Left kidney (tissue), 2 donors: ENCODE results near the gene RNU6-9. TPM values are rescaled to one million over a fixed set of nuclear protein-coding genes. Genes with fewer than 3 reads are reported as not detected.
"Not testable (repeated sequence)": the region's sequence is repeated elsewhere in the genome, so short reads cannot be mapped to it uniquely, and the experiment has no call there.

Experiments
- DNase-seq: peaks from one replicate; pipeline ENCODE4 v3.0.0-alpha.2; 2013
- polyA plus RNA-seq: library from polyadenylated mRNA; unstranded; fragments of 120-200 nt; gene quantifications from one replicate; pipeline ENCODE4 v1.2.1, GENCODE V29; 2013; ENCODE audit not compliant: insufficient read length

RNU6-9 gene
- polyA plus RNA-seq, 1 donor: not detected

GRCh38 chr19:878751-879561 lies 14.3 kb upstream of the RNU6-9 start:
- DNase-seq: not testable (repeated sequence)

GRCh38 chr19:879711-880438 lies 13.4 kb upstream of the RNU6-9 start:
- DNase-seq: no peak

- no peak for DNase-seq
Measured at GRCh38 chr19:881385-882071, 11.8 kb upstream of the RNU6-9 start.

- DNase-seq: no peak
Measured at GRCh38 chr19:882871-883497, 10.3 kb upstream of the RNU6-9 start.

- no peak for DNase-seq
Measured at GRCh38 chr19:883661-884211, 9.5 kb upstream of the RNU6-9 start.

- no peak for DNase-seq
Measured at GRCh38 chr19:884420-885211, 8.7 kb upstream of the RNU6-9 start.

- DNase-seq: no peak
Measured at GRCh38 chr19:885536-886224, 7.6 kb upstream of the RNU6-9 start.

- no peak for DNase-seq
Measured at GRCh38 chr19:887072-887471, 6.2 kb upstream of the RNU6-9 start.

GRCh38 chr19:887599-887998 lies 5.7 kb upstream of the RNU6-9 start:
- DNase-seq: no peak

- DNase-seq: no peak
Measured at GRCh38 chr19:888581-889385, 4.5 kb upstream of the RNU6-9 start.

GRCh38 chr19:889662-890295 lies 3.5 kb upstream of the RNU6-9 start:
- no peak for DNase-seq

GRCh38 chr19:890831-891230 lies 2.5 kb upstream of the RNU6-9 start:
- DNase-seq: no peak

- not testable (repeated sequence) for DNase-seq
Measured at GRCh38 chr19:891421-892200, 1.7 kb upstream of the RNU6-9 start.

- no peak for DNase-seq
Measured at GRCh38 chr19:892243-892893, 916 bp upstream of the RNU6-9 start.

GRCh38 chr19:896434-896833 lies 3.1 kb downstream of the RNU6-9 start:
- DNase-seq: no peak

- DNase-seq: no peak
Measured at GRCh38 chr19:896999-897398, 3.7 kb downstream of the RNU6-9 start.

GRCh38 chr19:897442-898039 lies 4.3 kb downstream of the RNU6-9 start:
- no peak for DNase-seq
